Esophagus muscularis mucosa (tissue), 3 donors: ENCODE measurements around the gene DUX4.
"Not testable (repeated sequence)": the region's sequence is repeated elsewhere in the genome, so short reads cannot be mapped to it uniquely, and the experiment has no call there.

ENCODE experiments used
- CTCF ChIP-seq, 3 experiments: fragments of 200-600 bp in 2 of 3; fragments of 450-650 bp in 1 of 3; sonication (generic) in 2 of 3; IDR thresholded peaks; one replicate each; pipeline ENCODE4 v1.5.1; 2017 to 2019; ENCODE audit warnings: antibody characterized with exemption in 3 of 3, mild to moderate bottlenecking in 2 of 3, moderate library complexity in 1 of 3
- POLR2A ChIP-seq: fragments of 450-650 bp; IDR thresholded peaks from one replicate; pipeline ENCODE4 v1.6.1; 2017; ENCODE audit warnings: antibody characterized with exemption, moderate library complexity, mild to moderate bottlenecking, low read depth

GRCh38 chr4:190177727-190178605 is 4.4 kb downstream of the DUX4 start:
- not testable (repeated sequence) for TF ChIP-seq CTCF (IDR thresholded peaks at IDR 0.05); POLR2A
